Measurements from ENCODE around the gene PTPRG. TPM values are rescaled to one million over a fixed set of nuclear protein-coding genes. Genes with fewer than 3 reads are reported as not detected.

PTPRG gene
- total RNA-seq, 1 experiment from 2014 or later = 32.1 TPM

GRCh38 chr3:61657689-61658088 lies 96.3 kb downstream of the PTPRG start:
- ChIA-PET RAD21 (ENCODE audit: low non-redundant PET in 1 of 2, low total read pairs in 2 of 2, uncharacterized antibody in 2 of 2, unreplicated experiment in 2 of 2) (no interaction called here), POLR2A (no interaction called here), CTCF (no interaction called here)
- Histone ChIP-seq H3K9me3 (ENCODE audit: control insufficient read depth in 1 of 2, insufficient read depth in 1 of 2, low read depth in 1 of 2, low read length in 2 of 2) (no peaks in the 10 kb centered on the region), H3K9me2 (ENCODE audit: insufficient read depth) (no peaks in the 10 kb centered on the region), H3K36me3 (ENCODE audit: control insufficient read depth in 1 of 2, insufficient read depth in 2 of 2, low read length in 2 of 2) (no peaks in the 10 kb centered on the region), H4K20me1 (ENCODE audit: insufficient read depth) (no peaks in the 10 kb centered on the region), H3K4me2 (ENCODE audit: low read length) (no peak overlapping the region), H2AFZ (ENCODE audit: low read depth, low read length, poor library complexity, severe bottlenecking) (no peak overlapping the region), H3K27ac (ENCODE audit: low read depth, low read length) (no peak overlapping the region), H3K27me3 (ENCODE audit: insufficient read depth, low read length) (no peaks in the 10 kb centered on the region), H3K4me3 (replicated peaks in 1 of 2; ENCODE audit: low read depth in 1 of 2, low read length in 2 of 2) (no peak overlapping the region), H3K79me2 (ENCODE audit: insufficient read depth, low read length) (peaks cover 10% of the 10 kb centered on the region), H3K9ac (ENCODE audit: low read length) (no peak overlapping the region), H3K4me1 (ENCODE audit: control insufficient read depth in 1 of 2, insufficient read depth in 2 of 2, low read length in 2 of 2) (peaks cover 8 to 19% of the 10 kb centered on the region in 2 experiments)
- no peak for ATAC-seq
- BruUV-seq (replicated peaks) = no TSS peak
- intact Hi-C loops (cut with micrococcal nuclease) = loop anchor here (5.0 kb wide), 1 partner anchor 95 kb away; the partner anchor contains the start of gene PTPRG
- TF ChIP-seq JUND (IDR thresholded peaks at IDR 0.05) = no peak
- no peak for DNase-seq (ENCODE audit: low read depth, low spot score)

DNA sequence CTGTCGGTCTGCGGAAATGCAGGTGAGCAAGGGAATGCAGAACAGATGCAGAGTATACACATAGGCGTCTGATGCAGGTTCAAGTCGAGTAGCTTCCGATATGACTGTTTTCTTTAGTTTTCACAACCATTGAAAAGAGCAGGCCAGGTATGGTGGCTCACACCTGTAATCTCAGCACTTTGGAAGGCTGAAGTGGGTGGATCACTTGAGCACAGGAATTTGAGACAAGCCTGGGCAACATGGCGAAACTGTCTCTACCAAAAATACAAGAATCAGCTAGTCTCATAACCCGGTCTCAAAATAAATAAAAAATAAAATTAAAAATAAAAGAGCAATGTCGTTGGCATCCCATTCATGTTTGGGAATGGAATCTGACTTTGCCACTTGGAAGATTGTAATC lies 101.5 kb downstream of the PTPRG start:
- BruUV-seq (replicated peaks) = no TSS peak
- no peak overlapping the region for H3K9ac ChIP-seq (ENCODE audit: low read length)
- H3K36me3 ChIP-seq (ENCODE audit: control insufficient read depth in 1 of 2, insufficient read depth in 2 of 2, low read length in 2 of 2) = no peaks in the 10 kb centered on the region
- ATAC-seq (no peak), DNase-seq (ENCODE audit: low read depth, low spot score) (no peak)
- peaks cover 17% of the 10 kb centered on the region for H3K79me2 ChIP-seq (ENCODE audit: insufficient read depth, low read length)
- ChIA-PET CTCF (interaction anchor here (0.6 kb wide), 1 partner anchor 15 kb away, joined by 3 read pairs; no protein-coding TSS in a partner anchor), RAD21 (ENCODE audit: low non-redundant PET in 1 of 2, low total read pairs in 2 of 2, uncharacterized antibody in 2 of 2, unreplicated experiment in 2 of 2) (no interaction called here), POLR2A (no interaction called here)
- intact Hi-C loops (cut with micrococcal nuclease) = loop anchor here (10.0 kb wide), 1 partner anchor 522 kb away; no protein-coding TSS in a partner anchor
- no peaks in the 10 kb centered on the region for H3K9me2 ChIP-seq (ENCODE audit: insufficient read depth)
- H4K20me1 ChIP-seq (ENCODE audit: insufficient read depth) = no peaks in the 10 kb centered on the region; the same call in 1 of the 2 replicates
- H3K4me3 ChIP-seq (replicated peaks in 1 of 2; ENCODE audit: low read depth in 1 of 2, low read length in 2 of 2) = no peak overlapping the region
- TF ChIP-seq CBX3 (IDR thresholded peaks at IDR 0.05; ENCODE audit: low read depth) = no peak
- no peak for TF ChIP-seq CEBPB (IDR thresholded peaks at IDR 0.05; ENCODE audit: low read depth)
- no peak for TF ChIP-seq TCF7L2 (IDR thresholded peaks at IDR 0.05; ENCODE audit: borderline replicate concordance, extremely low read depth, insufficient read depth, insufficient read length)
- TF ChIP-seq POLR2AphosphoS5 (IDR thresholded peaks at IDR 0.05; ENCODE audit: low read depth, low read length) = no peak
- TF ChIP-seq RAD21 (IDR thresholded peaks at IDR 0.05; ENCODE audit: low read depth) = no peak
- TF ChIP-seq ELF1 (IDR thresholded peaks at IDR 0.05; ENCODE audit: borderline replicate concordance, low read depth) = no peak
- no peak for TF ChIP-seq EGR1 (IDR thresholded peaks at IDR 0.05; ENCODE audit: low read depth)
- TF ChIP-seq, protein P1, sequence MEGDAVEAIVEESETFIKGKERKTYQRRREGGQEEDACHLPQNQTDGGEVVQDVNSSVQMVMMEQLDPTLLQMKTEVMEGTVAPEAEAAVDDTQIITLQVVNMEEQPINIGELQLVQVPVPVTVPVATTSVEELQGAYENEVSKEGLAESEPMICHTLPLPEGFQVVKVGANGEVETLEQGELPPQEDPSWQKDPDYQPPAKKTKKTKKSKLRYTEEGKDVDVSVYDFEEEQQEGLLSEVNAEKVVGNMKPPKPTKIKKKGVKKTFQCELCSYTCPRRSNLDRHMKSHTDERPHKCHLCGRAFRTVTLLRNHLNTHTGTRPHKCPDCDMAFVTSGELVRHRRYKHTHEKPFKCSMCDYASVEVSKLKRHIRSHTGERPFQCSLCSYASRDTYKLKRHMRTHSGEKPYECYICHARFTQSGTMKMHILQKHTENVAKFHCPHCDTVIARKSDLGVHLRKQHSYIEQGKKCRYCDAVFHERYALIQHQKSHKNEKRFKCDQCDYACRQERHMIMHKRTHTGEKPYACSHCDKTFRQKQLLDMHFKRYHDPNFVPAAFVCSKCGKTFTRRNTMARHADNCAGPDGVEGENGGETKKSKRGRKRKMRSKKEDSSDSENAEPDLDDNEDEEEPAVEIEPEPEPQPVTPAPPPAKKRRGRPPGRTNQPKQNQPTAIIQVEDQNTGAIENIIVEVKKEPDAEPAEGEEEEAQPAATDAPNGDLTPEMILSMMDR (IDR thresholded peaks at IDR 0.05 in 2 of 3, conservative IDR thresholded peaks at IDR 0.05 in 1 of 3; ENCODE audit: borderline replicate concordance in 1 of 3, insufficient read depth in 1 of 3, low read depth in 2 of 3, low read length in 2 of 3) = no peak
- no peak for TF ChIP-seq YY1 (IDR thresholded peaks at IDR 0.05; ENCODE audit: extremely low read depth, insufficient replicate concordance, low read depth, low read length)
- TF ChIP-seq, protein P2, sequence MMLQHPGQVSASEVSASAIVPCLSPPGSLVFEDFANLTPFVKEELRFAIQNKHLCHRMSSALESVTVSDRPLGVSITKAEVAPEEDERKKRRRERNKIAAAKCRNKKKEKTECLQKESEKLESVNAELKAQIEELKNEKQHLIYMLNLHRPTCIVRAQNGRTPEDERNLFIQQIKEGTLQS (IDR thresholded peaks at IDR 0.05) = no peak
- TF ChIP-seq FOSL1 (IDR thresholded peaks at IDR 0.05; ENCODE audit: low read depth) = no peak
- TF ChIP-seq, protein P3, sequence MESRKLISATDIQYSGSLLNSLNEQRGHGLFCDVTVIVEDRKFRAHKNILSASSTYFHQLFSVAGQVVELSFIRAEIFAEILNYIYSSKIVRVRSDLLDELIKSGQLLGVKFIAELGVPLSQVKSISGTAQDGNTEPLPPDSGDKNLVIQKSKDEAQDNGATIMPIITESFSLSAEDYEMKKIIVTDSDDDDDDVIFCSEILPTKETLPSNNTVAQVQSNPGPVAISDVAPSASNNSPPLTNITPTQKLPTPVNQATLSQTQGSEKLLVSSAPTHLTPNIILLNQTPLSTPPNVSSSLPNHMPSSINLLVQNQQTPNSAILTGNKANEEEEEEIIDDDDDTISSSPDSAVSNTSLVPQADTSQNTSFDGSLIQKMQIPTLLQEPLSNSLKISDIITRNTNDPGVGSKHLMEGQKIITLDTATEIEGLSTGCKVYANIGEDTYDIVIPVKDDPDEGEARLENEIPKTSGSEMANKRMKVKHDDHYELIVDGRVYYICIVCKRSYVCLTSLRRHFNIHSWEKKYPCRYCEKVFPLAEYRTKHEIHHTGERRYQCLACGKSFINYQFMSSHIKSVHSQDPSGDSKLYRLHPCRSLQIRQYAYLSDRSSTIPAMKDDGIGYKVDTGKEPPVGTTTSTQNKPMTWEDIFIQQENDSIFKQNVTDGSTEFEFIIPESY (IDR thresholded peaks at IDR 0.05; ENCODE audit: extremely low read depth, insufficient replicate concordance, low read length) = no peak
- no peak overlapping the region for H3K27ac ChIP-seq (ENCODE audit: low read depth, low read length)
- H3K4me1 ChIP-seq (ENCODE audit: control insufficient read depth in 1 of 2, insufficient read depth in 2 of 2, low read length in 2 of 2) = peaks cover 21 to 22% of the 10 kb centered on the region in 2 experiments
- no peak overlapping the region for H2AFZ ChIP-seq (ENCODE audit: low read depth, low read length, poor library complexity, severe bottlenecking)
- no peak overlapping the region for H3K4me2 ChIP-seq (ENCODE audit: low read length)
- no peaks in the 10 kb centered on the region for H3K9me3 ChIP-seq (ENCODE audit: control insufficient read depth in 1 of 2, insufficient read depth in 1 of 2, low read depth in 1 of 2, low read length in 2 of 2)
- H3K27me3 ChIP-seq (ENCODE audit: insufficient read depth, low read length) = no peaks in the 10 kb centered on the region
